Kidney epithelial cell (primary cell): Measurements from ENCODE around the gene EPHB4. TPM values are rescaled to one million over a fixed set of nuclear protein-coding genes. Genes with fewer than 3 reads are reported as not detected.

Source experiments
- DNase-seq: peaks from one replicate; pipeline ENCODE4 v3.0.0-alpha.2; 2010; ENCODE audit warnings: low read depth
- H3K27me3 ChIP-seq: 2 replicates; pipeline ENCODE4 v1.6.0; 2011; ENCODE audit warnings: low read length; ENCODE audit not compliant: control insufficient read depth, insufficient read depth
- H3K36me3 ChIP-seq: 2 replicates; pipeline ENCODE4 v1.5.1; 2011; ENCODE audit warnings: low read length; ENCODE audit not compliant: control insufficient read depth, insufficient read depth
- H3K4me3 ChIP-seq: 2 replicates; pipeline ENCODE4 v1.5.1; 2011; ENCODE audit warnings: low read depth, mild to moderate bottlenecking, control low read depth, low read length
- total RNA-seq: library from RNA; depleted of rRNA; stranded (reverse); fragments of >200 nt; gene quantifications from 2 replicates; pipeline ENCODE4 v1.2.3, GENCODE V29; 2015
- TF ChIP-seq, protein P1 (sequence below): IDR thresholded peaks from 2 replicates; pipeline ENCODE4 v1.5.1; 2011; ENCODE audit warnings: mild to moderate bottlenecking, moderate library complexity, low read length, control low read depth, inconsistent platforms; ENCODE audit not compliant: insufficient read depth, poor library complexity, severe bottlenecking

EPHB4 gene
- total RNA-seq, 1 donor from 2014 or later, result 138 TPM

DNA sequence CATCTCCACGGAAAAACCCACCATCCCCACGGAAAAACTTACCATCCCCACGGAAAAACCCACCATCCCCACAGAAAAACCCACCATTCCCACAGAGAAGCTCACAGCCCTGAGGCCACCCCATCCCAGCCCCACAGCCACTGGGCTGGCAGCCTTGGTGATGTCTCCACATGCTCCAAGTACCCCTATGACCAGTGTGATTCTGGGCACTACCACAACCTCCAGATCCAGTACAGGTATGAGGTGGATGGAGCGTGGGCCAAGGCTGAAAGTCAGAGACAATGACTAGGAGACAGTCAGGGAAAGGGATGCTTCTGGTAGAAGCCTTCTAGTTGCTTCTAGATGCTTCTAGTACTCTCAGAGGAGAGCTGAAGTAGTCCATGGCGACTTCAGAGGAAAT, 74.3 kb downstream of the EPHB4 start:
- no peak for DNase-seq
- TF ChIP-seq, protein P1, sequence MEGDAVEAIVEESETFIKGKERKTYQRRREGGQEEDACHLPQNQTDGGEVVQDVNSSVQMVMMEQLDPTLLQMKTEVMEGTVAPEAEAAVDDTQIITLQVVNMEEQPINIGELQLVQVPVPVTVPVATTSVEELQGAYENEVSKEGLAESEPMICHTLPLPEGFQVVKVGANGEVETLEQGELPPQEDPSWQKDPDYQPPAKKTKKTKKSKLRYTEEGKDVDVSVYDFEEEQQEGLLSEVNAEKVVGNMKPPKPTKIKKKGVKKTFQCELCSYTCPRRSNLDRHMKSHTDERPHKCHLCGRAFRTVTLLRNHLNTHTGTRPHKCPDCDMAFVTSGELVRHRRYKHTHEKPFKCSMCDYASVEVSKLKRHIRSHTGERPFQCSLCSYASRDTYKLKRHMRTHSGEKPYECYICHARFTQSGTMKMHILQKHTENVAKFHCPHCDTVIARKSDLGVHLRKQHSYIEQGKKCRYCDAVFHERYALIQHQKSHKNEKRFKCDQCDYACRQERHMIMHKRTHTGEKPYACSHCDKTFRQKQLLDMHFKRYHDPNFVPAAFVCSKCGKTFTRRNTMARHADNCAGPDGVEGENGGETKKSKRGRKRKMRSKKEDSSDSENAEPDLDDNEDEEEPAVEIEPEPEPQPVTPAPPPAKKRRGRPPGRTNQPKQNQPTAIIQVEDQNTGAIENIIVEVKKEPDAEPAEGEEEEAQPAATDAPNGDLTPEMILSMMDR, result no peak
- no peaks in the 10 kb centered on the region for H3K36me3 ChIP-seq
- H3K27me3 ChIP-seq, result peaks cover 5% of the 10 kb centered on the region
- H3K4me3 ChIP-seq, result no peak overlapping the region

Other genes with a start within 250 kb of the EPHB4 start
- gene LRCH4, start 241.4 kb downstream of the EPHB4 start, total RNA-seq, result 69.0 and 85.2 TPM in 2 replicates
- 0.55 and 0.79 TPM in 2 replicates for gene FBXO24, start 241.2 kb downstream of the EPHB4 start, total RNA-seq
- 4.7 and 6.4 TPM in 2 replicates for gene PCOLCE, start 225.2 kb downstream of the EPHB4 start, total RNA-seq
- gene MOSPD3, start 215.0 kb downstream of the EPHB4 start, total RNA-seq, result 14.5 and 23.3 TPM in 2 replicates
- gene TFR2, start 186.0 kb downstream of the EPHB4 start, total RNA-seq, result 0.34 and 0.71 TPM in 2 replicates
- not detected in 2 replicates for gene ACTL6B, start 171.1 kb downstream of the EPHB4 start, total RNA-seq
- gene GNB2, start 153.8 kb downstream of the EPHB4 start, total RNA-seq, result 330 and 391 TPM in 2 replicates
- 23.1 and 23.5 TPM in 2 replicates for gene GIGYF1, start 133.3 kb downstream of the EPHB4 start, total RNA-seq
- gene POP7, start 121.4 kb downstream of the EPHB4 start, total RNA-seq, result 46.1 and 52.8 TPM in 2 replicates
- not detected in 2 replicates for gene EPO, start 107.1 kb downstream of the EPHB4 start, total RNA-seq
- gene ZAN, start 93.9 kb downstream of the EPHB4 start, total RNA-seq, result not detected in 2 replicates
- 15.7 and 18.3 TPM in 2 replicates for gene SLC12A9, start 25.2 kb upstream of the EPHB4 start, total RNA-seq
- gene TRIP6, start 39.9 kb upstream of the EPHB4 start, total RNA-seq, result 113 and 114 TPM in 2 replicates
- gene SRRT, start 47.6 kb upstream of the EPHB4 start, total RNA-seq, result 65.9 and 67.9 TPM in 2 replicates
- gene UFSP1, start 62.2 kb upstream of the EPHB4 start, total RNA-seq, result 1.6 and 4.3 TPM in 2 replicates
- 1.3 and 6.4 TPM in 2 replicates for gene ACHE, start 68.4 kb upstream of the EPHB4 start, total RNA-seq
- 0.17 and 0.34 TPM in 2 replicates for gene MUC3A, start 122.0 kb upstream of the EPHB4 start, total RNA-seq
- gene MUC12, start 142.0 kb upstream of the EPHB4 start, total RNA-seq, result 2.9 and 4.2 TPM in 2 replicates
- not detected in 2 replicates for gene MUC17, start 192.6 kb upstream of the EPHB4 start, total RNA-seq